Measurements from ENCODE around the gene LSG1. TPM values are rescaled to one million over a fixed set of nuclear protein-coding genes. Genes with fewer than 3 reads are reported as not detected.

Gene LSG1
- total and polyA plus RNA-seq, 2 of the 13 experiments (the other 11 are each of a cell fraction or from before 2014, with no cell fraction given) = 21.4 to 32.1 TPM

DNA sequence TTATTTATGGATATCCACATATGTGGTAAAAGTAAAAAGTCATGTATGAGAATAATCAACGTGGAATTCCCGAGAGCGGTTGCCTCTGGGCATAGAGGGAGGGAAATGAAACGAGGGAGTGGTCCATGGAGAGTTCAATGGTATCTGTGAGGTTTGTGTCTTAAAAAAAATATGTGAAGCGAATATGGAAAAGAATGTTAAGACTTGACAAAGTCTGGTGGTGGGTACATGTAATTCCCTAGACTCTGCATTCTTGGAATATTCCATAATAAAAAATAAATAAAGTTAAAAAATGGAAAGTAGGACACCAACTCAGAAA, 42.1 kb upstream of the LSG1 start:
- intact Hi-C loops (cut with micrococcal nuclease; ENCODE audit: unreplicated experiment) = no loop called here
- BruUV-seq (replicated peaks) = no TSS peak
- Histone ChIP-seq H3K4me3 (replicated peaks in 1 of 3; ENCODE audit: insufficient read depth in 1 of 3, low read depth in 2 of 3, low read length in 3 of 3) (no peak overlapping the region), H3K9ac (ENCODE audit: insufficient read depth, low read depth, low read length) (no peak overlapping the region), H3K4me2 (ENCODE audit: low read depth, low read length) (no peak overlapping the region), H3K4me1 (ENCODE audit: insufficient read depth, low read length) (no peaks in the 10 kb centered on the region), H3K36me3 (replicated peaks in 1 of 2; ENCODE audit: control insufficient read depth in 1 of 2, insufficient read depth in 2 of 2, low read length in 2 of 2) (no peaks in the 10 kb centered on the region), H3K27ac (ENCODE audit: extremely low read length, insufficient read depth, low read length) (no peak overlapping the region), H3K27me3 (ENCODE audit: control insufficient read depth in 1 of 2, insufficient read depth in 2 of 2, low read length in 2 of 2) (peaks cover 0 to 8% of the 10 kb centered on the region in 2 experiments; a peak in 2 of 5 replicates), H2AFZ (ENCODE audit: low read length) (no peak overlapping the region), H4K20me1 (ENCODE audit: insufficient read depth, low read length) (no peaks in the 10 kb centered on the region), H3K79me2 (ENCODE audit: insufficient read depth, low read length) (no peaks in the 10 kb centered on the region), H3K9me3 (ENCODE audit: low read length) (no peaks in the 10 kb centered on the region)
- in situ Hi-C loops (cut with HindIII; ENCODE audit: extremely low pct_ligation_motif_present, low pct_unique_long_range_greater_than_20kb) = no loop called here
- DNase-seq (ENCODE audit: low spot score) (no peak), FAIRE-seq (no peak), ATAC-seq (no peak)
- ChIA-PET CTCF (ENCODE audit: low intra/inter-chr PET ratio, low total read pairs) (no interaction called here), POLR2A (no interaction called here)
- WGBS (ENCODE audit: low lambda C conversion rate) = 49% methylated on average over 5 of the region's 5 CpGs
- TF ChIP-seq FIP1L1 (IDR thresholded peaks at IDR 0.05; ENCODE audit: borderline replicate concordance, insufficient read depth, low read depth, low read length) = no peak
- TF ChIP-seq YEATS2 (CRISPR knock-in tag; IDR thresholded peaks at IDR 0.05; ENCODE audit: borderline replicate concordance) = no peak

GRCh38 chr3:194713299-194714136, 41.5 kb upstream of the LSG1 start:
- no peak for FAIRE-seq
- TF ChIP-seq NFYB (CRISPR knock-in tag; IDR thresholded peaks at IDR 0.05) (no peak), ZNF879 (CRISPR knock-in tag; IDR thresholded peaks at IDR 0.05) (no peak), RFXAP (CRISPR knock-in tag; IDR thresholded peaks at IDR 0.05; ENCODE audit: borderline replicate concordance) (no peak), ZBTB10 (CRISPR knock-in tag; IDR thresholded peaks at IDR 0.05; ENCODE audit: borderline replicate concordance) (no peak), ZNF576 (CRISPR knock-in tag; IDR thresholded peaks at IDR 0.05) (no peak), FUBP1 (CRISPR knock-in tag; IDR thresholded peaks at IDR 0.05; ENCODE audit: borderline replicate concordance) (no peak), DZIP1 (CRISPR knock-in tag; IDR thresholded peaks at IDR 0.05) (no peak)

More at GRCh38 chr3:194713299-194714136, 41.5 kb upstream of the LSG1 start:
- WGBS (ENCODE audit: low lambda C conversion rate) = 52% methylated on average over 9 of the region's 9 CpGs
- Histone ChIP-seq H3K27ac (ENCODE audit: extremely low read length, insufficient read depth, low read length) (no peak overlapping the region), H3K4me3 (replicated peaks in 1 of 3; ENCODE audit: insufficient read depth in 1 of 3, low read depth in 2 of 3, low read length in 3 of 3) (no peak overlapping the region), H3K27me3 (ENCODE audit: control insufficient read depth in 1 of 2, insufficient read depth in 2 of 2, low read length in 2 of 2) (peaks cover 0 to 9% of the 10 kb centered on the region in 2 experiments; a peak in 2 of 5 replicates), H3K9ac (ENCODE audit: insufficient read depth, low read depth, low read length) (no peak overlapping the region), H4K20me1 (ENCODE audit: insufficient read depth, low read length) (no peaks in the 10 kb centered on the region), H3K4me2 (ENCODE audit: low read depth, low read length) (no peak overlapping the region), H2AFZ (ENCODE audit: low read length) (no peak overlapping the region), H3K9me3 (ENCODE audit: low read length) (no peaks in the 10 kb centered on the region), H3K36me3 (replicated peaks in 1 of 2; ENCODE audit: control insufficient read depth in 1 of 2, insufficient read depth in 2 of 2, low read length in 2 of 2) (no peaks in the 10 kb centered on the region), H3K4me1 (ENCODE audit: insufficient read depth, low read length) (no peaks in the 10 kb centered on the region), H3K79me2 (ENCODE audit: insufficient read depth, low read length) (no peaks in the 10 kb centered on the region)
- no TSS peak for BruUV-seq (replicated peaks)
- intact Hi-C loops (cut with micrococcal nuclease; ENCODE audit: unreplicated experiment) = no loop called here
- POLR2A ChIA-PET = no interaction called here
- DNase-seq (ENCODE audit: low spot score) = no peak
- in situ Hi-C loops (cut with HindIII; ENCODE audit: extremely low pct_ligation_motif_present, low pct_unique_long_range_greater_than_20kb) = no loop called here
- CTCF ChIA-PET (ENCODE audit: low intra/inter-chr PET ratio, low total read pairs) = no interaction called here
- no peak for ATAC-seq

Data from HepG2 (cell line).